Activated CD4-positive, alpha-beta T cell treated with anti-CD3 and anti-CD28 coated beads for 1 hour (primary cell): ENCODE results near the gene WIPF3.
"Not testable (repeated sequence)": the region's sequence is repeated elsewhere in the genome, so short reads cannot be mapped to it uniquely, and the experiment has no call there.

Experiments used
- DNase-seq: peaks from one replicate; pipeline ENCODE4 v3.0.0-alpha.2; 2020

The WIPF3 gene

GRCh38 chr7:29957521-29958310 is 151.4 kb downstream of the WIPF3 start:
- no peak for DNase-seq

- DNase-seq: no peak
Observed at GRCh38 chr7:29958667-29959358, 152.5 kb downstream of the WIPF3 start.

GRCh38 chr7:29961611-29962010 is 155.3 kb downstream of the WIPF3 start:
- not testable (repeated sequence) for DNase-seq

- DNase-seq: no peak
Observed at GRCh38 chr7:29962035-29962434, 155.7 kb downstream of the WIPF3 start.

GRCh38 chr7:29965030-29965429 is 158.7 kb downstream of the WIPF3 start:
- no peak for DNase-seq
